Measurements from ENCODE around the gene RNF220. TPM values are rescaled to one million over a fixed set of nuclear protein-coding genes. Genes with fewer than 3 reads are reported as not detected.

Gene RNF220
- polyA plus RNA-seq, 1 of the 3 experiments (the other 2 are of a cell fraction), result 83.7 TPM

DNA sequence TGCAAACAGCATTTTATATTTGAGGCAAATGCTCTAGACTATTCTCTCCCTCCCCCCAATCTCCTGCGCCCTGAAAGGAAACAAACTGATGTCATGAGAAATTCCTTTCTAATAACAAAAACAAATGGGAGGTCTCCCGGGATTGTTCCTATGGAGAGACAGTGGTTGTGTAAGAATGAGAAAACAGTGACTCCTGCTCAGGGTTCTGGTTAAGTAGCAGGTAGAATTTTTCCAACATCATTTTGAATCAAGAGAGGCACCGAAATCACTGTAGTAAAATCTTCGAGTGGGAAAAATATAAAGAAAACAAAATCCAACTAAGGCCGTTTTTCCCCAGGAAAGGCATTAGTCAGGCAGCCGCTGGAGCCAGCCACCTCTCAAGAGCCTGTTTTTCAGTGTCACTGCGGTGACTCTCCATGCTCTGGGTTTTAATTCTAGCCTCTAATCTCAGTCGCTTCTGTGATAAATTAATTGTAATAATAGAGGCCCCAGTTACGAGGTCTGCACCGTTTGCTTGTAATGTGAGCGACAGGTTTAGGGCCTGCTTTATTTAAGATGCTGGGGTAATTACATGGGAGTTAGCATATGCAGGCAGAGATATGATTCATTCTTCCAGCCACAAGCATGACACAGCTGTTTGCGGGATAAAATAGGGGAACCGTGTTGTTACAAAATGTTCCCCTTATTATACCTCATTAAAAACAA, 80.3 kb downstream of the RNF220 start (continued):
- TF ChIP-seq, protein P1, sequence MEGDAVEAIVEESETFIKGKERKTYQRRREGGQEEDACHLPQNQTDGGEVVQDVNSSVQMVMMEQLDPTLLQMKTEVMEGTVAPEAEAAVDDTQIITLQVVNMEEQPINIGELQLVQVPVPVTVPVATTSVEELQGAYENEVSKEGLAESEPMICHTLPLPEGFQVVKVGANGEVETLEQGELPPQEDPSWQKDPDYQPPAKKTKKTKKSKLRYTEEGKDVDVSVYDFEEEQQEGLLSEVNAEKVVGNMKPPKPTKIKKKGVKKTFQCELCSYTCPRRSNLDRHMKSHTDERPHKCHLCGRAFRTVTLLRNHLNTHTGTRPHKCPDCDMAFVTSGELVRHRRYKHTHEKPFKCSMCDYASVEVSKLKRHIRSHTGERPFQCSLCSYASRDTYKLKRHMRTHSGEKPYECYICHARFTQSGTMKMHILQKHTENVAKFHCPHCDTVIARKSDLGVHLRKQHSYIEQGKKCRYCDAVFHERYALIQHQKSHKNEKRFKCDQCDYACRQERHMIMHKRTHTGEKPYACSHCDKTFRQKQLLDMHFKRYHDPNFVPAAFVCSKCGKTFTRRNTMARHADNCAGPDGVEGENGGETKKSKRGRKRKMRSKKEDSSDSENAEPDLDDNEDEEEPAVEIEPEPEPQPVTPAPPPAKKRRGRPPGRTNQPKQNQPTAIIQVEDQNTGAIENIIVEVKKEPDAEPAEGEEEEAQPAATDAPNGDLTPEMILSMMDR (IDR thresholded peaks at IDR 0.05), result no peak
- TF ChIP-seq EZH2phosphoT487 (IDR thresholded peaks at IDR 0.05; ENCODE audit: borderline replicate concordance, low read depth) (no peak), RFX5 (IDR thresholded peaks at IDR 0.05; ENCODE audit: low read length) (no peak)

DNA sequence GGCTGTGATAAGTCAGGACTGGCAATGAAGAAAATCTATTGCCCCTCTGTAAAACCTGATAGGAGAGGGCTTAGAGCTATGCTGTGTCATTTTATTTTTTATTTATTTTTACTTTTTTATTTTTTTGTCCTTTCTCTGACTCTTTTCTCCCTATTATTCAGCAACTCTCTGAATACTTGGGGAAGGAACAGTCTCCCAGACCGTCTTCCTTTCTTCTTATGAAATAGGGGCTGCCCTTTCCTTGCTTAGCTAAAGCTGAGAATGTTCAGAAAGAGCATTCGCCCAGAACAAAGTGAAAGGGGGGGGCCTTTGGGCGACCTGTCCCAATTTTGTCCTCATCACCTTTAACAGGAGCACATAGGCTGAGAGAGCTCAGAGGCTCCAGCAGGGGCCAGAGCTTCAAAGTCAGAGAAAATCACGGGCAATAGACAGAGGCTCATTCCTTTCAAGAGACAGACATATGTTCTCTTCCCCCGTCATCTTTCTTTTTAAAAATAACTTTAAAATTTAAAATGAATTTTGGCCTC, 80.9 kb downstream of the RNF220 start:
- ChIA-PET CTCF (no interaction called here), POLR2A (no interaction called here)
- Histone ChIP-seq H3K4me1 (ENCODE audit: control insufficient read depth in 1 of 2, insufficient read depth in 2 of 2, low read depth in 1 of 2, low read length in 1 of 2) (no peaks in the 10 kb centered on the region), H3K79me2 (ENCODE audit: insufficient read depth) (no peaks in the 10 kb centered on the region), H3K9ac (no peak overlapping the region), H3K27ac (ENCODE audit: low read depth in 2 of 2, low read length in 1 of 2) (0 out of 4 replicates have a peak overlapping the region, but pooled peaks of 1 of the 2 experiments have one; percentile 39), H4K20me1 (ENCODE audit: insufficient read depth) (no peaks in the 10 kb centered on the region), H3K4me3 (ENCODE audit: low read depth in 2 of 2, low read length in 1 of 2) (no peak overlapping the region), H3F3A (replicated peaks; ENCODE audit: insufficient read depth) (peaks cover 9% of the 10 kb centered on the region), H3K9me3 (no peaks in the 10 kb centered on the region), H2AFZ (ENCODE audit: low read depth) (0 out of 2 replicates have a peak overlapping the region, but pooled peaks have one; percentile 47), H3K27me3 (ENCODE audit: insufficient read depth) (peaks cover 21% of the 10 kb centered on the region), H3K36me3 (replicated peaks in 1 of 2; ENCODE audit: control insufficient read depth in 1 of 2, insufficient read depth in 2 of 2, low read length in 1 of 2) (no peaks in the 10 kb centered on the region), H3K9me2 (no peaks in the 10 kb centered on the region), H3K4me2 (no peak overlapping the region; the same call in 1 of the 2 replicates)
- 58% methylated on average over 5 of the region's 5 CpGs for WGBS (ENCODE audit: low lambda C conversion rate)
- TF ChIP-seq FOXM1 (IDR thresholded peaks at IDR 0.05; ENCODE audit: low read depth), result no peak
- TF ChIP-seq, protein P2, sequence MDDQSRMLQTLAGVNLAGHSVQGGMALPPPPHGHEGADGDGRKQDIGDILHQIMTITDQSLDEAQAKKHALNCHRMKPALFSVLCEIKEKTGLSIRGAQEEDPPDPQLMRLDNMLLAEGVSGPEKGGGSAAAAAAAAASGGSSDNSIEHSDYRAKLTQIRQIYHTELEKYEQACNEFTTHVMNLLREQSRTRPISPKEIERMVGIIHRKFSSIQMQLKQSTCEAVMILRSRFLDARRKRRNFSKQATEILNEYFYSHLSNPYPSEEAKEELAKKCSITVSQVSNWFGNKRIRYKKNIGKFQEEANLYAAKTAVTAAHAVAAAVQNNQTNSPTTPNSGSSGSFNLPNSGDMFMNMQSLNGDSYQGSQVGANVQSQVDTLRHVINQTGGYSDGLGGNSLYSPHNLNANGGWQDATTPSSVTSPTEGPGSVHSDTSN (IDR thresholded peaks at IDR 0.05), result no peak
- DNase-seq, result no peak

DNA sequence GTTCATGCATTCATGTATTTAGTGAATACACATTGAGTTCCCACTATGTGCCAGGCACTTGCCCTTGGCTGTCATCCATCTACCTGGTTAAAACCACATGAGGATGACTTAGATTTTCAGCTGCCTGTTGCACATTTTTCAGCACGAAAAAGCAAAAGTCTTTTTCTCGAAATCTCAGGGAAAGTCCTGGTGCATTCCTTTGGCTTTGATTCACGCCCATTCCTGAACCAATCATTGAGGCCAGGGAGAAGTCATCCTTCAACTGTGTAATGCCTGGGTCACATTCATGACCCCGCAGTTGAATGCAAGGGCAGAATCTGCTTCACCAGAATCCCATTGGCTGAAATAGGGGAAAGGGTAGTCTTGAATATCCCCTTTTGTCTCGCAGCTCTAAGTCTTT, 84.4 kb downstream of the RNF220 start:
- Histone ChIP-seq H4K20me1 (ENCODE audit: insufficient read depth) (no peaks in the 10 kb centered on the region), H2AFZ (ENCODE audit: low read depth) (no peak overlapping the region), H3K4me3 (ENCODE audit: low read depth in 2 of 2, low read length in 1 of 2) (no peak overlapping the region), H3K9me3 (no peaks in the 10 kb centered on the region), H3K36me3 (replicated peaks in 1 of 2; ENCODE audit: control insufficient read depth in 1 of 2, insufficient read depth in 2 of 2, low read length in 1 of 2) (no peaks in the 10 kb centered on the region), H3K4me1 (ENCODE audit: control insufficient read depth in 1 of 2, insufficient read depth in 2 of 2, low read depth in 1 of 2, low read length in 1 of 2) (no peaks in the 10 kb centered on the region), H3K79me2 (ENCODE audit: insufficient read depth) (no peaks in the 10 kb centered on the region), H3K9me2 (no peaks in the 10 kb centered on the region), H3F3A (replicated peaks; ENCODE audit: insufficient read depth) (peaks cover 9% of the 10 kb centered on the region), H3K9ac (no peak overlapping the region), H3K4me2 (no peak overlapping the region), H3K27me3 (ENCODE audit: insufficient read depth) (peaks cover 6% of the 10 kb centered on the region; the same call in 1 of the 2 replicates), H3K27ac (ENCODE audit: low read depth in 2 of 2, low read length in 1 of 2) (no peak overlapping the region)
- WGBS (ENCODE audit: low lambda C conversion rate), result 21% methylated on average over 5 of the region's 5 CpGs
- DNase-seq, result no peak
- no peak for TF ChIP-seq MEF2A (IDR thresholded peaks at IDR 0.05; ENCODE audit: borderline replicate concordance, low read depth)
- ChIA-PET POLR2A (no interaction called here), CTCF (no interaction called here)

All from SK-N-SH (cell line).